ENCODE data around the gene SVBP. TPM values are rescaled to one million over a fixed set of nuclear protein-coding genes. Genes with fewer than 3 reads are reported as not detected.

The SVBP gene
- polyA plus RNA-seq, 5 donors: 66.7 to 76.4 (median 72.8) TPM

DNA sequence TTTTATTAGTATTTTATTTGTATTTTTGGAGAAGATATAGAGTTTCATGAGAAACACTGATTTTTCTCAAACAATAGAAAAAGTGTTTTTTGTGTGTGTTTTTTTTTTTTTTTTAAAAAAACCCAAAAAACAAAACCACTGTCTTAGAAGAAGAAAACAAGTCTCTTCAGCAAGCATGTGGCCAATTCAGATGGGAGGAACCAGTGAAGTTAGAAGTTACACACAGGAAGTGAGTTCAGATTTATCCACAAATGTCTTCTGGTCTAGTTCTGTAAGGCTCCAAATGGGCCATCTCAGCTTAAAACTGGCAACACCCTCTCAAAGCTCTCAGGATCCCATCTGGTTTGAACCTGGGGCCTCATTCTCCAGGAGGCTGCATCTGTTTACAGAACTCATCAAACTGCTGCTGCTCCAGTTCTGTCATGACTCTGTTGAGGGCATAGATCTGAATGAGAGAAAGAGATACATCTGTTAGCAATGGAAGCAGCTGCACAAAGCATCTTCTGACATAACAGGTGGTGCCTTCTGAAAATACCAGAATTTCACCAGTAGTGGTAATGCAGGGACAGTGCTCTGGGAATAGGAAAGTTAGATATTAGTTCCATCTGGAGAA, 10.0 kb downstream of the SVBP start:
- DNase-seq: no peak

DNA sequence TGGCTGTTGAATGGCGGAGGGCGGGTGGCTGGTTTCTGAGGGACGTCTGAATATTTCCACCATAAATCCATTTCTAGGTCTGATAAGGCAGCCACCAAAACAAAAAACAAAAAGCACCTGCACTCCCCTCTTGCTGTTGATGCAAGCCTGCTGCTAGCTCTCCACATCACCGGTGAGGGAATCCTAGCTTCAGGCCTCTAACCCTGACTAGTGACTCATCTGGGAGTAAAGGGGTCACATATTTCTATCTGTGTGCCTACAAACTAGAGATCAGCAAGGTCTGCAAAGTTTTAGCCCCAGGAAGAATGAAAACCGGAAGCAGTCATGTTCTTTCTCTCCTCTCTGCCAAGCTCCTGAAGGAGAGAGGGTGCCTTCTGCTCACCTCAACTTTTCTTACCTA, 10.6 kb downstream of the SVBP start:
- DNase-seq: no peak

DNA sequence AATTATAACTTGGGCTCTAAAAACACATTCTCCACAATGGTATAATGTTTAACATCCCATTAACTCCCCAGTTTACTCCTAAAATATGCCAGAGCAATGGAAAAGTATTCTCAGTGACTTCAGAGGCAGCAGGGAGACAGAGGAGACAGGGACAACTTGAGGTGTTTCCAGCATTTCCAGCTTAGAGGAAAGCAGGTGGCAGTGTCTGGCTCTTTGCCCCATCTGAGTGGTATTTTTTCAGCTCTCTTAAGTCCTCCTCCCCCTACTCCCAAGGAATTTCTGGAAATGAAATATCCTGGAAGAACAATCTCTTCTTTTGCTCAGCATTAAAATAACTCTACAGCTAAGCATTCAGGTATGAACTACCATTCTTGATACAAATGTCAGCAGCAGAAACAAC, 11.0 kb downstream of the SVBP start:
- DNase-seq: no peak

DNA sequence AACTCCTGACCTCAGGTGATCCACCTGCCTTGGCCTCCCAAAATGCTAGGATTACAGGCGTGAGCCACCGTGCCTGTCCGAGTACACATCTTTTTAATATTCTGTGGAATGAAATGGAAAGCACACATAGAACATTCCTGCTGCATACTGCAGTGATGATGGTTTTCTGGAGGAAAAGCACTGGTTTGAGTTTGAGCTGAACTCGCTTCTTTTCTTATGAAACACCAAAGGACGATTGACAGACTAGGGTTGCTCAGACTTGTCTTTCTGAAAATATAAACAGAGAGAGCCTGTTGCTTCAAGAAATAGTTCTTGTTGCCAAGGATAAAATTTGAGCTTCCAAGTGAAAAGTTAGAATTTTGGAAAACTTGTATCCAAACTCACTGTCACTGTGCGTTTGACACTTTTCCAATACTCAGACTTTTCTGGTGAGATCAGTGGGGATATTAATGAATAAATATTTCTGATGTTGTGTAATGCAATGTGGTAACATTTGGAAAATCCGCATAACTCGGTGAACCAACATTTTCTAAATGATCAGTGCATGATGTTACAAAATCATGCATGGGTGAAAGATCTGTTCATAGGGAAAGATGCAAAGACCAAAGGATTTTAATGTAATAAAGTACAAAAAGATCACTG, 15.2 kb downstream of the SVBP start:
- DNase-seq: no peak

DNA sequence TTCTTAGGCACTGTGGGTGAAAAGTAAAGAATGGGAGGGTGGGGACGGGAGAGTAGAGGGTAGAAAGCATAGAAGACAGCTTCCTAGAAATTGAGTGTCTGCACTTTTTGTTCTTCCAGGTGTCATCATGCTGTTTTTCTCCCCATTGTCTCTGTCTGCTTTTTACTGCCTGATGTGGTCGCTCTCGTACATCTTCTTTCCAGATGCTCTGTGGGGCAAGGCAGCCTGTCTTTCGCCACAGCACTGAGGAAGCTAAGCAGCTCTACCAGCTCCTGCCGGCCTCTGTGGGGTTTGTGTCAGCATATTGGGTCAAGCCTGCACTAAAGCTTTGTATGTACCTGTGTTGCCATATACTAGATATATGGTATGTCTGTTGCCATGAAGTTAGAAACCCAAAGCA, 19.2 kb downstream of the SVBP start:
- DNase-seq: no peak

DNA sequence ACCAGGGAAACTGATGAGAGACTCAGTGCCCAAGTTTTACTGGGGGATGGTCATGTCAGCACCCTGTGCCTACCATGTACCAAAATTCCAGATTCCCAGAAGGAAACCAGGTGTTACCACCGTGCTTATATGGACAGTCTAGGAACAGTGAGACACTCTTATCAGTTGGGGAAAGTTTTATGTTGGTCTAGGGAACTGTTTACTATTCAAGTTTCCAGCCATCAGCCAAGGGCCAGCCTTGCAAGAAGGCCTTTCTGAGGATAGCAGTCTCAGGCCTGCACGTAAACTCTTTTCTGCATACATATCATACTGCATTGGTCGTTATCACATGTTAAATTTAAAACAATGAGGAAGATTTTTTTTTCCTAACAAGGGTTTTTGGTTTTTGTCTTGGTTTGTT, 19.8 kb downstream of the SVBP start:
- DNase-seq: no peak

DNA sequence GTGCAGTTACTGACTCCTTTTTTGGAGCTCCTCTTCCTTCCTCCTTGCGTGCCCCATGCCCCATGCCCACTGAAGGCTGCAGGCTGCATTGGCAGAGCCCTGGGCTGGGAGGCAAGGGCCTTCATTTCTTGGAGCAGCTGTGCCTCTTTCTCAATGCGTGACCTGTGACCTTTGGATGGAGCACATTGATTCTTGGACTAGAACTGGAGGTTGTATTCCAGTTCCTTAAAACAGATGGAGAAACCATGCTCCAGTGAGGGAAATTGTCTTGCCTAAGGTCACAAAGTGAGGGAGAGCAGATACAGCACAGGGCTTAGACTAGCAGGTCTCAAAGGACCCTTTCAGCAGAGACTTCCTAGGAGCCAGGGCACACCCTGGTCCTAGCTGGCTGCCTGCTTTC, 23.4 kb downstream of the SVBP start:
- DNase-seq: no peak

DNA sequence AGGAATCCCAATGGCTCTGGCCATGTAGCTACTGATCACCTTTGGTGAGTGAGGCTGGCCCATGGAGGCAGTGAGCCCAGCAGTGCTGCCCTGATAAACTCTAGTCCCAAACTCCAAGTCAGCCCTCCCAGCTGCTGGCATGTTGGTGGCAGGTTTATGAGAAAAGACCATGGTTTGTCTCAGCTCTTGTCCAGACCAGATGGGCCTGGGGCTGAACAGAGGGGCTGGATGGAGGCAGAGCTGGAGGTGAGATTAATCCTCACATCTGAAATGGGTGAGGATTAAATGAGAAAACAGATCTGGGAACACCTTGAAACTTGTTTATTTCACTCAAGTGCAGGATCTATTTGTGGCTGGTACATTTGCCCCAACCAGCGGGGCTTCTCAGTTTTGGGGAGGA, 29.2 kb downstream of the SVBP start:
- DNase-seq: no peak

DNA sequence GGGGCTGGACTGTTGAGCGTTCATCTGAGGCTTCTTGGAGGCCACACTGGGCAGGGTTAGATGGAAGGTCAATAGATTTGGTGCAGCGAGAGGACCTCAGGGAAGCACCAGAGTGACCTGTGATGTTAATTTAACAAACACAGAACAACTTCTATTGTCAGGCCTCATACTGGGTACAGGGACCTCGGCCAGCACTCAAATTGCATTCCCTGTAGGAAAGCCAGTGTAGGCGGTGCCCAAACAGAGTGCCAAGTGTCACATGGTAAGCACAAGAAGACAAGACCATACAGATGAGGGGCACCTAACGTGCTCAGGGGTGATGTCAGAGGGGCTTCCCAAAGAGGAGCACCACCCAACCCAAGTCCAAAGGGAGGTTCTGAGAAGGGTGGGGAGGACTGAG, 31.1 kb downstream of the SVBP start:
- DNase-seq: no peak

DNA sequence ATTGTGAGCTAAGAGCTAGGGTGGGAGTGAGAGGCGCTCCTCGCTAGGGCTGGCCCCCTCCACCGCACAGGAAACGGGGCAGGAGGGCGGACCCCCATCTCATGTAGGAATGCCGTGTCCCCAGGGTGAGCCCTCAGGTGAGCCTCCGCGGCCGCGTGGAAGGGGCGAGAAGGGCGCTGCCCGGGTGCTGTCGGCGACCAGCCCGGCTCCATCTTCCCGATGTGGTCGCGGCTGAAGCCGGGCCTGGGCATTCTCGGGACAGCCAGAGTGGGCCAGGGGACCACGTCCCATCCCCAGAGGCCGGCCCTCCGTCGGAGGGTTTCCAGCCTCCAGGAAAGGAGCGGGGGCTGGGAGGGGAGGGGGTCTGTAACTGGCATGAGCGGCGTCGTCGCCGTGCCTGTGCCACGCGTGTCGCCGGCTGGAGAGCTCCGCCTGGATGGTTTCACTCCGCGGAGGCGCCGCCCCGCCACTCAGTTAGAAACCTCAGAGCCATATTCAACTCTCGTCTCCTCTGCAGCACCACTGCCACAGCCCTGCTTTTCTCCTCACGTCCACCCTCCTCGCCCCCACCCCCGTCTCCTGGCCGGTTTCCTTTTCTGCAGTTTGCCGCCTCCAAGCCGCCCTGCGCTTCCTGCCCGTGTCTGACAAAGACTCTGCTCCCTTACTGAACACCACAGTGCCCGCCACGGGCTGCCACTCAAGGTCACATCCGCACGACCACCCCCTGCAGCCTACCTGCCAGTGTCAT, 32.1 kb downstream of the SVBP start, which contains the start of gene TMEM269:
TSS of gene TMEM269 (plus strand) at position 46 of the 748 bp plus-strand sequence. CDS start 4,903 bp downstream, outside the sequence.
- DNase-seq: peak in 1 of 2 donors; percentile 11

DNA sequence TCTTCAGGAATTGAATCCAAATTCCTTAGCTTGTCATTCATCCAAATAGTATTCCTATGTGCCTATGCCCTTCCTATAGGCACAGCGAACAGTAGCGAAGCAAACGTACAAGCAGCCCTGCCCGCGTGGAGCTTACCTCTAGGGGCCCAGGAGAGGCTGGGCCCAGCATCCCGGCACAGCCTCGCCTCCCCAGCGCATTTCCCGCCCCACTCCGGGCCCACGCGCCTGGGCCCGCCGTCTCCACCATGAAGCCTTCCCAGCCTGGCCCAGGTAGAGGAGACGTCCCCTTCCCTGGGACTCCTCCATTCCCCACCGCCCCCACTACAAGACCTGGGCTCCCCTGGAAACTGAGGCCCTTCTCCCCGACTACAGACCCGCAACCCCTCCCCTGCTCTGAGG, 32.7 kb downstream of the SVBP start:
- no peak for DNase-seq

DNA sequence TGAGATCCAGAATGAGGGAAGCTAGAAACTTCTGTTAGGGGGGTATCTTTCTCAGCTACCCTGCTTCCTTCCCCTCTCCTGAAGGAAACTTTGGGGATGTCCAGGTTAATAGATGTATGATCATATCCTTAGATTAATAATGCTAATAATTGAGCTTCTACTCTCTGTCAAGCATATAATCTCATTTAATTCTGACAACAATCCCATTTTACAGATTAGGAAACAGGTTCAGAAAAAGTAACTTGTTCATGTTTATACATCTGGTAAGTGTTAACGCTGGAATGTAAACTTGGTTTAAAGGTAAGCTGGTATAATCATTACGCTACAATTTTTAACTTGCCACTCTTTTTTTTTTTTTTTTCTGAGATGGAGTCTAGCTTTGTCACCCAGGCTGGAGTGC, 34.1 kb downstream of the SVBP start:
- DNase-seq: no peak

DNA sequence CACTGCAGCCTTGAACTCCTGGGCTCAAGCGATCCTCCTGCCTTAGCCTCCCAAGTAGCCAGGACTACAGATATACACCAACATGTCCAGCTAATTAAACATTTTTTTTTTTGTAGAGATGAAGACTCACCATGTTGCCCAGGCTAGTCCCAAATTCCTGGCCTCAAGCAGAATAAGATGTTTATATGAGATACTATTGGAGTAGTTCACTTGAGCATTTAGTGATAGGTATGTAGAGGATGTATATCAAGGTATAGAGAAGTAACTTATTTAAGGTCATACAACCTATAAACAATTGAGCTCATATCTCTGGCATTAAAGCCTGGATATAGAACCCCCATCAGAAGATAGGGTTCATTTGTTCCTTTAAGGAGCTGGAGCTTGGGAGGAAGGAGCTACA, 37.0 kb downstream of the SVBP start:
- no peak for DNase-seq

DNA sequence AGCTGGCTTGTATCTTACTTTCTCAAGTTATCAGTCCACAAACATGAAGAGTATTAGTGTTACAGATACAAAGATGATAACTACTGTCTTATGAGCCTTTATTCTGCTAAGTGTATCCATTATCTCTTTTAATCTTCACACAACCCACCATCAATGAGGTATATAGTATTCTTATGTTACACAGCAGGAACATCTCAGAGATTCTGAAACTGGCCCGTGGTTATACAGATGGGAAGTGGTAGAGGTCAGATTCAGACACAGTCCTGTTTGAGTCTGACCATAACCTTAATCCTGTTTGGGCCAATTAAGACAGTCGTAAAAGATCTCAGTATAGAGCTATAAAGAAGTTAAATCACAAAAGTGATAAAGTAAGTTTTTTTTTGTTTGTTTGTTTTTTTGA, 37.5 kb downstream of the SVBP start:
- no peak for DNase-seq

DNA sequence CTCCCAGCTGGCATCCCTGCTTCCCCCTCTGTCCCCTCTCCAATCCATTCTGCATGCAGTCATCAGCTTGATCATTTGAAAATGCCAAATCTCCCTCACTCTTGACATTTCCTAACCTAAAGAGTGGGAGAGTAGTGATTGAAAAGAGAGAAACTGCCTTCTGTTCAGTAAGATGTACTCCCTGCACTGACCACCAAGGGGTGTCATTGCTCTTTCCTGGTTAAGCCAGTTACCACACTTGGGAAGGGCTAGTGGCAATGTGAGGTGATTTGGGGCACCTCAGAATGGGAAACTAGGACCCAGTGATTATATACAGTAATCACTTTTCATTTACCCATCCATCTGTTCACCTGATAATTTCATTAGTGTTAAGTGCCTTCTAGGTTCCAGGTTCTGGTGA, 39.3 kb downstream of the SVBP start:
- peak in 1 of 2 donors; percentile 7 for DNase-seq

DNA sequence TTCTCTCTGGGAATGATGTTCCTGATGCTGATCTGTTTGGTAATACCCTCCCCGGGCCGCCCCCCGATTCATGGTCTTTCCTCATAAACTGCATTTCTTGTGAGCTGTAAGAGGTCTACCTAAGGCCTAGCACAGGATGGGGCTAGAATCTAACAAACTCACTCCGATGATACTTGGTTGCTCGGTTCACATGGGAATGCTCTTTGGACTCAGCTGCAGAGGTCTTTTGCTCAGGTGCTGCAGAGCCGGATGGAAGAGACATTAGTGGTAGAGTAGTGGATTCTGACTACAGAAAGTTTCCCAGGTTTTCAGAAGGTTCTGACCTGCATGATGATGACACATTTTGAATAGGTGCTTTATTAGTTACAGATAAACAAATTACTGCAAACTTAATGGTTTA, 40.7 kb downstream of the SVBP start:
- DNase-seq: no peak

DNA sequence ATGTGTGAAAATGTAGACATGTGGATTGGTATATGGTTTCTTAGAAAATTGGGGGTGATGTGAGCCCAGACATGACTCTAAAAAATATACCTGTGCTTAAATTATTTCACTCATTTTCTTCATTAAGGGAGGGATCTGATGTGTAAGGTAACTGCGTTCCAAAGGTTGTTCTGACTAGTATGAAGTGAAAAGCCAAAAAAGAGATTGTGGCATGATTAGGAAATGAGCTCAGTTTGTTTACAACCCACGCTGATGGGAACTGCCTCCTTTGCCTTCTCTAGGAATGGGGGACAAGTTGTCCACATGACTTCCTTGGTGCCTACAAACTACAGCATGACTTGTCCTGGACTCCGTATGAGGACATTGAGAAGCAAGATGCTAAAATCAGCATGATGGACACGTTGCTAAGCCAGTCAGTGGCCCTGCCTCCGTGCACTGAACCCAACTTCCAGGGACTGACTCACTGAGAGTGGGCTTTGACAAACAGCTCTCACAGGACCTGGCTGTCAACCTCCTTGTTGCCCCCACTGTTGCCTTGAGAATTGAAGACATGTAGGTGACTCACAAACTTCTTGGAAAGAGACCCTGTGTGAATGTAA, 42.2 kb downstream of the SVBP start:
- DNase-seq: no peak

DNA sequence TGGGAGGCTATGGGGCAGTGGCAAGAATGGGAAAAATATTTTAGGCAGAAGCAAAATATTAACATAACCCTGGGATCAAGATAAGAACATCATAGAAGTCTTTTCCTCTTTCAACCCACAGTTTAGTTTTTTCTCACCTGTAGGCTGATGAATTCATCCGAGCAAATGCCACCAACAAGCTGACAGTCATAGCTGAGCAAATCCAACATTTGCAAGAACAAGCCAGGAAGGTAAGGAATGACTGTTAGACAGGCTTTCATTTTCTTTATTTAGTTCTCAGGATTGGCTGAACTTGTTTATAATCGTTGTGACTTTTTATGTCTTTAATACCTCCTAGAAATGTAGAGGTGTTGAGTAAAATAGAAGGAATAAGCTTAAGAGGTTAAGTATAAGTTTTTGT, 43.8 kb downstream of the SVBP start:
- DNase-seq: no peak

DNA sequence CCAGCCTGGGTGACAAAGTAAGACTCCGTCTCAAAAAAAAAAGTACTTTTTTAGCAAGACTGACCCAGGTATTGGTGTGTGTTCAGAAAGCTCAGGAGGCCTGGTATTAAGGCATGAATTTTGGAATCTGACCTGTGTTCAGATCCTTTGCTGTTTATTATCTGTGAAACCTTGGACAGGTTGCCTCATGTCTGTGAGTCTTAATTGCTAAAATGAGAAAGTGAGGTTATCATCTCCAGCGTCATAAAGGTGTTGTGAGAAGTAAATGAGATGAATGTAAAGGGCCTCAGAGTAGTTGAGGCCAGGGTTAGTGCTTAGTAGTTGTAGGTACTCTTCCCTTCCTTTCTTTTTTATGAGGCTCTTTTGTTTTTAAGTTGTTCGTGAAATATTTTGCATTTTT, 47.4 kb downstream of the SVBP start:
- no peak for DNase-seq

DNA sequence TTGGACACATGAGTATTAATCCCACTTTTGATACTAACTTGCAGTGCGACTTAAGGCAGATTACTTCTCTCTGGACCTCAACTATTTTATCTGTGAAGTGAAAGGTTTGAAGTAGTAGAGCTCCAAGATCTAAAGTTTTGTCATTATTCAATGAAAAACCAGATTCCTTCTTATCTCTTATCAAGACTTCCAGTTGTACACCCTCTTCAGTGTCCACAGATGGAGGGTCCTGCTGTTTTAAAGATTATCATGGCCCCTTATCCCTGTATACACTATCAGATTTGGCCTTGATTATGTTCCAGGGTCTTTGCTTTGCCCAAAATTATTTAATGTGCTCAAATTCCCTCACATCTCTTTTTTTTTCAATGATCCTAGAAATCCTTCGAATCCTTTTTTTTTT, 49.0 kb downstream of the SVBP start:
- no peak for DNase-seq

DNA sequence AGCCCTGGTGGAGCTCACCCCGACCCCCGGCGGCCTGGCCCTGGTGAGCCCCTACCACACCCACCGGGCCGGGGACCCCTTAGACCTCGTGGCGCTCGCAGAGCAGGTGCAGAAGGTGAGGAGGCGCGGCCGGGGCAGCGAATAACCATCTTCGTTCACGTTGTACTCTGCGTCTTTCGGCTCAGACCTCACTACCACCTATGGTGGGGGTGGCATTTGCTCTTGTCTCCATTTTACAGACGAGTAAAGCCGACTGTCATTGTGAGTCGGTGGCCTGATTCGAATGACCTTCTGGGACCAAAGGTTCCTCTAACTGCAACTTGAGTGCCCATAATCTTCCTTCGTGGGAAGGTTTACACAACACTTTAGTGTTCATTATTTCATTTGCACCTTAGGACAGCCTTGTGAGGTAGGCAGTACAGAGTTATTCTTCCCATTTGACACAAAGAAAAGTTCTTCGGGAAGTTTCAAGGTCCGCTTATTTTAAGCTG, 49.6 kb downstream of the SVBP start:
- DNase-seq: no peak

DNA sequence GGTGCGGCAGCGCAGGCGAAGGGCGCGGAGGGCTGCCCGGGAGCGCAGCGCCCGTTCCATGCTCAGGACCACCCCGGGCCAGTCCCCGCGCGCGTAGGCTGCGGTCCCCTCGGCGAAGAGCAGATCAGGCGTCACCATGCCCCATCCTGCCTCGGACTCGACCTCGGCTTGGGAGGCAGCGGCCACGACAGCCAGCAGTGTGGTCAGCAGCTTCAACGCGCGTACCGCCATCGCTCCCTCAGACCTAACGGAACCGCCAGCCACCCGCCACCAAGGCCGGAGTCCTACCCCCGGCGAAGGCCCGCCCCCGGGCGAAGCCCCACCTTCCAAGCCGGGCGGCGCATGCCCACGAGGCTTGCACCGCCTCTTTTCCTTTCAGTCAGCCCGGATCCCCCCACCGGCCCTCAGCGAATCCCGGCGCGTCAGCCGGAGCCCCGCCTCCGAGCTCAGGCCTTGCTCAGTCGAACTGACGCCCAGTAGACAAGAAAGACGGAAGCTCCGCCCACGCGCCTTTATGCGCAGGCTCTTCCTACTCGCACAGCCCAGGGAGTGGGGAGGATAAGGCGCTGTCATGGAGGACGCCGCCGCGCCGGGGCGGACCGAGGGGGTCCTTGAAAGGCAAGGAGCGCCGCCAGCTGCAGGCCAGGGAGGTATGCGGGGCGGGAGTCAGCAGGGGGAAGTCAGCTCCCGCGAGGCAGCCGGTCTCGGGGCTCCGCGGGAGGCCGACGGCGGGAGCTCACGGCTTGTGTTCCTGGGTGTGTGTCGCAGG, 50.3 kb downstream of the SVBP start, which contains the start of the genes C1orf50 and P3H1:
TSS of gene C1orf50 (plus strand) at position 509 of the 769 bp plus-strand sequence. CDS start at position 572, 63 bp downstream.
TSS of gene P3H1 (minus strand) at position 288 of the 769 bp plus-strand sequence. CDS start at position 231, 57 bp downstream.
- peak; percentile 99 to 100 for DNase-seq

Measured in right lung (tissue), 5 donors.